ENCODE data around the gene USP1.
A peak's percentile ranks its signal among the peaks of the same experiment; 100 is the strongest.

DNA sequence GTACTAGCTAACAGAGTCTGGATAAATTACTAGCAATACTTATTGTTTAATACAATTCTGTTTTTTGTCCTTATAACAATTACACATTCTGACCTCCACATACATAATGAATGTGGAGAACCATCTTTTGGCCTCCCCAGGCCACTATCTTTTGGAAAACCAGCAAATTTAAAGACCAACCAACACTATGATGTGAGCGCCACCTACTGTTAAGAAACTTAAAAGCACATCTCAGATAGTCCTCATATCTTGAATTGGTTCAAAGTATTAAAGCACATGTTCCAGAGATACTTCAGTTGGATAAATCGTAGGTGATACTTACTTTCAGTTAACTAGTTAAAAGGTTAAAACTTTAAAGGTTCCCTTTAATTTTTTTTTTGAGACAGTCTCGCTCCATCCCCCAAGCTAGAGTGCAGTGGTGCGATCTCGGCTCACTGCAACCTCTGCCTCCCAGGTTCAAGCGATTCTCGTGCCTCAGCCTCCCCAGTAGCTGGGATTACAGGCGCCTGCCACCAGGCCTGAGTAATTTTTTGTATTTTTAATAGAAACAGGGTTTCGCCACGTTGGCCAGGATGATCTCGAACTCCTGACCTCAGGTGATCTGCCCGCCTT is 29.3 kb upstream of the USP1 start:
- TF ChIP-seq, protein P1, sequence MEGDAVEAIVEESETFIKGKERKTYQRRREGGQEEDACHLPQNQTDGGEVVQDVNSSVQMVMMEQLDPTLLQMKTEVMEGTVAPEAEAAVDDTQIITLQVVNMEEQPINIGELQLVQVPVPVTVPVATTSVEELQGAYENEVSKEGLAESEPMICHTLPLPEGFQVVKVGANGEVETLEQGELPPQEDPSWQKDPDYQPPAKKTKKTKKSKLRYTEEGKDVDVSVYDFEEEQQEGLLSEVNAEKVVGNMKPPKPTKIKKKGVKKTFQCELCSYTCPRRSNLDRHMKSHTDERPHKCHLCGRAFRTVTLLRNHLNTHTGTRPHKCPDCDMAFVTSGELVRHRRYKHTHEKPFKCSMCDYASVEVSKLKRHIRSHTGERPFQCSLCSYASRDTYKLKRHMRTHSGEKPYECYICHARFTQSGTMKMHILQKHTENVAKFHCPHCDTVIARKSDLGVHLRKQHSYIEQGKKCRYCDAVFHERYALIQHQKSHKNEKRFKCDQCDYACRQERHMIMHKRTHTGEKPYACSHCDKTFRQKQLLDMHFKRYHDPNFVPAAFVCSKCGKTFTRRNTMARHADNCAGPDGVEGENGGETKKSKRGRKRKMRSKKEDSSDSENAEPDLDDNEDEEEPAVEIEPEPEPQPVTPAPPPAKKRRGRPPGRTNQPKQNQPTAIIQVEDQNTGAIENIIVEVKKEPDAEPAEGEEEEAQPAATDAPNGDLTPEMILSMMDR (IDR thresholded peaks at IDR 0.05; ENCODE audit: low read depth, low read length) = peak; percentile 50
- TF ChIP-seq MYC (IDR thresholded peaks at IDR 0.05; ENCODE audit: low read depth, low read length) (no peak), POLR2A (IDR thresholded peaks at IDR 0.05; ENCODE audit: extremely low read depth, insufficient read length) (no peak)
- TF ChIP-seq, protein P2, sequence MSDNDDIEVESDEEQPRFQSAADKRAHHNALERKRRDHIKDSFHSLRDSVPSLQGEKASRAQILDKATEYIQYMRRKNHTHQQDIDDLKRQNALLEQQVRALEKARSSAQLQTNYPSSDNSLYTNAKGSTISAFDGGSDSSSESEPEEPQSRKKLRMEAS (IDR thresholded peaks at IDR 0.05; ENCODE audit: low read depth, low read length) = peak; percentile 49; the same call in 1 of the 2 replicates
